ENCODE data around the gene UGGT1.
"Not testable (repeated sequence)": the region's sequence is repeated elsewhere in the genome, so short reads cannot be mapped to it uniquely, and the experiment has no call there.

UGGT1 gene

GRCh38 chr2:128115921-128116623 lies 25.1 kb downstream of the UGGT1 start:
- DNase-seq: no peak

GRCh38 chr2:128134573-128134972 lies 43.6 kb downstream of the UGGT1 start:
- no peak for DNase-seq

GRCh38 chr2:128137094-128137616 lies 46.2 kb downstream of the UGGT1 start:
- no peak for DNase-seq

GRCh38 chr2:128139624-128140023 lies 48.6 kb downstream of the UGGT1 start:
- no peak for DNase-seq

GRCh38 chr2:128145651-128146050 lies 54.7 kb downstream of the UGGT1 start:
- DNase-seq: no peak

- no peak for DNase-seq
These were observed 62.8 kb downstream of the UGGT1 start for GRCh38 chr2:128153786-128154185.

- DNase-seq: no peak
These were observed 63.2 kb downstream of the UGGT1 start for GRCh38 chr2:128154225-128154624.

GRCh38 chr2:128155970-128156369 lies 65.0 kb downstream of the UGGT1 start:
- DNase-seq: no peak

GRCh38 chr2:128156812-128157211 lies 65.8 kb downstream of the UGGT1 start:
- DNase-seq: no peak

GRCh38 chr2:128157644-128158043 lies 66.6 kb downstream of the UGGT1 start:
- no peak for DNase-seq

GRCh38 chr2:128158176-128158575 lies 67.2 kb downstream of the UGGT1 start:
- no peak for DNase-seq

- no peak for DNase-seq
These were observed 68.4 kb downstream of the UGGT1 start for GRCh38 chr2:128159437-128159836.

- no peak for DNase-seq
These were observed 69.7 kb downstream of the UGGT1 start for GRCh38 chr2:128160616-128161275.

- DNase-seq: no peak
These were observed 71.3 kb downstream of the UGGT1 start for GRCh38 chr2:128162266-128162665.

GRCh38 chr2:128164311-128164710 lies 73.3 kb downstream of the UGGT1 start:
- no peak for DNase-seq

GRCh38 chr2:128166746-128167353 lies 75.8 kb downstream of the UGGT1 start:
- DNase-seq: no peak

- DNase-seq: no peak
These were observed 78.1 kb downstream of the UGGT1 start for GRCh38 chr2:128169094-128169493.

- no peak for DNase-seq
These were observed 78.5 kb downstream of the UGGT1 start for GRCh38 chr2:128169497-128169896.

GRCh38 chr2:128169933-128170709 lies 79.1 kb downstream of the UGGT1 start:
- no peak for DNase-seq

- DNase-seq: no peak
These were observed 79.8 kb downstream of the UGGT1 start for GRCh38 chr2:128170776-128171175.

- no peak for DNase-seq
These were observed 81.2 kb downstream of the UGGT1 start for GRCh38 chr2:128172191-128172590.

GRCh38 chr2:128174067-128174466 lies 83.1 kb downstream of the UGGT1 start:
- DNase-seq: not testable (repeated sequence)

- DNase-seq: no peak
These were observed 86.3 kb downstream of the UGGT1 start for GRCh38 chr2:128177315-128177714.
